Brain microvascular endothelial cell (primary cell): ENCODE data around the gene KCNN3.

ENCODE experiments used
- DNase-seq: peaks from one replicate; pipeline ENCODE4 v3.0.0-alpha.2; 2020
- H3K27ac ChIP-seq: fragments of 250-450 bp; sonication (Bioruptor Pico); 2 replicates; pipeline ENCODE4 v1.5.1; 2020; ENCODE audit warnings: mild to moderate bottlenecking, moderate library complexity
- H3K27me3 ChIP-seq: fragments of 250-450 bp; sonication (Bioruptor Pico); replicated peaks from 2 replicates; pipeline ENCODE4 v1.5.1; 2020; ENCODE audit warnings: mild to moderate bottlenecking
- H3K36me3 ChIP-seq: fragments of 250-450 bp; sonication (Bioruptor Pico); replicated peaks from 2 replicates; pipeline ENCODE4 v1.5.1; 2020; ENCODE audit warnings: mild to moderate bottlenecking
- H3K4me3 ChIP-seq: 2 replicates; pipeline ENCODE4 v1.5.1; 2011; ENCODE audit warnings: low read depth, mild to moderate bottlenecking, control low read depth, low read length, moderate library complexity
- in situ Hi-C: cut with HindIII; loops from 2 replicates; pipeline ENCODE4 v1.10.0; 2017; ENCODE audit warnings: low sequenced_read_pairs, low pct_ligation_motif_present
- TF ChIP-seq, protein P1 (sequence below): IDR thresholded peaks from 2 replicates; pipeline ENCODE4 v1.5.1; 2011; ENCODE audit warnings: low read depth, mild to moderate bottlenecking, moderate library complexity, low read length, control low read depth, inconsistent platforms; ENCODE audit errors: missing control alignments

Gene KCNN3

DNA sequence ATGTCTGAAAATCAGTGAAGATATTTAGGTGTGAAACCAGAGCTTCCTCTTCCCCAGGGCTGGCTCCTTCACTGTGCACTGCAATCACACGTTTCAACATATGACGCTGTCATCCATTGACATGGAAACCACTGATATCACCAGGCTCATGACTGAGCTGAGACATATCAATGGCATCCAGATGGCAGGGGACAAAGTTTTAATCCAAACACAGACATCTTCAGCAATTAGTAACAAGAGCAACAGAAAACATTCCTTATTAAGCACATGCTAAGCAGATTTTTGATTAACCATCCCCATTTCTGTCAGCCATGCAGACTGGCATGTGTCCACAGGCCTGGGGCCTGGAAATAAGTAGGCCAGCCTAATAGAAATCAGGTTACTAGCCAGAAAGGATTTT, 154.1 kb downstream of the KCNN3 start:
- TF ChIP-seq, protein P1, sequence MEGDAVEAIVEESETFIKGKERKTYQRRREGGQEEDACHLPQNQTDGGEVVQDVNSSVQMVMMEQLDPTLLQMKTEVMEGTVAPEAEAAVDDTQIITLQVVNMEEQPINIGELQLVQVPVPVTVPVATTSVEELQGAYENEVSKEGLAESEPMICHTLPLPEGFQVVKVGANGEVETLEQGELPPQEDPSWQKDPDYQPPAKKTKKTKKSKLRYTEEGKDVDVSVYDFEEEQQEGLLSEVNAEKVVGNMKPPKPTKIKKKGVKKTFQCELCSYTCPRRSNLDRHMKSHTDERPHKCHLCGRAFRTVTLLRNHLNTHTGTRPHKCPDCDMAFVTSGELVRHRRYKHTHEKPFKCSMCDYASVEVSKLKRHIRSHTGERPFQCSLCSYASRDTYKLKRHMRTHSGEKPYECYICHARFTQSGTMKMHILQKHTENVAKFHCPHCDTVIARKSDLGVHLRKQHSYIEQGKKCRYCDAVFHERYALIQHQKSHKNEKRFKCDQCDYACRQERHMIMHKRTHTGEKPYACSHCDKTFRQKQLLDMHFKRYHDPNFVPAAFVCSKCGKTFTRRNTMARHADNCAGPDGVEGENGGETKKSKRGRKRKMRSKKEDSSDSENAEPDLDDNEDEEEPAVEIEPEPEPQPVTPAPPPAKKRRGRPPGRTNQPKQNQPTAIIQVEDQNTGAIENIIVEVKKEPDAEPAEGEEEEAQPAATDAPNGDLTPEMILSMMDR = no peak
- no peaks in the 10 kb centered on the region for H3K36me3 ChIP-seq
- no peaks in the 10 kb centered on the region for H3K27me3 ChIP-seq
- in situ Hi-C loops = no loop called here
- DNase-seq = no peak
- H3K27ac ChIP-seq = no peak overlapping the region
- no peak overlapping the region for H3K4me3 ChIP-seq

DNA sequence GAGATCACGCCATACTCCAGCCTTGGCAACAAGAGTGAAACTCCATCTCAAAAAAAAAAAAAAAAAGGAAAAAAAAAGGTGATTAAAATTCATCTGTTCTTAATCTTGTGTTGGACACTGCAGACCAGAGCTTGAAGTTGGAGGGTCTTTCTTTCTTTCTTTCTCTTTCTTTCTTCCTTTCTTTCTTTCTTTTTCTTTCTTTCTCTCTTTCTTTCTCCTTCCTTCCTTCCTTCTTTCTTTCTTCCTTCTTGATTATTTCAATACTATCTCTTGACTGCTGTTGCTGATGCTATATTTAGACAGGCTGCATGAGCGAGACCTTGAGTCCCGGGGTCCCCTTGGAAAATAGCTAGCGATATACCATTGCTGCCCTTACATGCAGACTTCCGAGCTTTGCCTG, 154.7 kb downstream of the KCNN3 start:
- in situ Hi-C loops = no loop called here
- no peak overlapping the region for H3K27ac ChIP-seq
- TF ChIP-seq, protein P1 = no peak
- H3K36me3 ChIP-seq = no peaks in the 10 kb centered on the region
- H3K4me3 ChIP-seq = no peak overlapping the region
- DNase-seq = no peak
- no peaks in the 10 kb centered on the region for H3K27me3 ChIP-seq

DNA sequence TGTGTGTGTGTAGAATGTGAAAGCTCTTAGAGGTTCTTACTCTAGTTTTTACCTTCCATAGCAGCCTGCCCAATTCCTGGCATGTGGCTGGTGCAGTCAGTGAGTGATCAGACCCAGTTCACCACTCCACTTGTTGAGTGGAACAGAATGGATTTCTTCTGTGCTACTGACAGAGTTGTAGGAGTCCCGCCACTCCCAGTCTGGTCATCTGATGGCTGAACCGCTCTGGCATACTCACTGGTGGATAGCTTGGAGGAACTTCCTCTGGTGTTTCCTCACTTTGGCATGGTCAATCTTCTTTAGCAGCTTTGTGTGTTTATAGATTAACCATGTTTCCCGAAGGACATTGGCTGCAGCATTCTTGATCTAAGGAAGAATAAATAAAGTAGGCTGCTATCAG, 155.4 kb downstream of the KCNN3 start:
- TF ChIP-seq, protein P1 = no peak
- no peaks in the 10 kb centered on the region for H3K27me3 ChIP-seq
- no peak overlapping the region for H3K27ac ChIP-seq
- DNase-seq = peak; percentile 23
- H3K4me3 ChIP-seq = no peak overlapping the region
- in situ Hi-C loops = no loop called here
- H3K36me3 ChIP-seq = no peaks in the 10 kb centered on the region

DNA sequence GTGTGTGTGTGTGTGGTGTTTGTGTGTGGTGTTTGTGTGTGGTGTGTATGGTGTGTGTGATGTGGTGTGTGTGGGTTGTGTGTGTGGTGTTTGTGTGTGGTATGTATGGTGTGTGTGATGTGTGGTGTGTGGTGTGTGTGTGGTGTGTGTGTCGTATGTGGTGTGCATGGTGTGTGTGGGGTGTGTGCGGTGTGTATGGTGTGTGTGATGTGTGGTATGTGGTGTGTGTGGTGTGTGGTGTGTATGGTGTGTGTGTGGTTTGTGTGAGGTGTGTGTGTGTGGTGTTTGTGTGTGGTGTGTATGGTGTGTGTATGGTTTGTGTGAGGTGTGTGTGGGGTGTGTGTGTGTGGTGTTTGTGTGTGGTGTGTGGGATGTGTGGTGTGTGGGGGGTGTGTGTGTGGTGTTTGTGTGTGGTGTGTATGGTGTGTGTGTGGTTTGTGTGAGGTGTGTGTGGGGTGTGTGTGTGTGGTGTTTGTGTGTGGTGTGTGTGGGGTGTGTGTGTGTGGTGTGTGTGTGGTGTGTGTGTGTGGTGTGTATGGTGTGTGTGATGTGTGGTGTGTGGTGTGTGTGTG, 155.9 kb downstream of the KCNN3 start:
- Histone ChIP-seq H3K36me3 (no peaks in the 10 kb centered on the region), H3K27me3 (no peaks in the 10 kb centered on the region), H3K4me3 (no peak overlapping the region), H3K27ac (no peak overlapping the region)
- no peak for DNase-seq
- in situ Hi-C loops = no loop called here
- TF ChIP-seq, protein P1 = no peak

DNA sequence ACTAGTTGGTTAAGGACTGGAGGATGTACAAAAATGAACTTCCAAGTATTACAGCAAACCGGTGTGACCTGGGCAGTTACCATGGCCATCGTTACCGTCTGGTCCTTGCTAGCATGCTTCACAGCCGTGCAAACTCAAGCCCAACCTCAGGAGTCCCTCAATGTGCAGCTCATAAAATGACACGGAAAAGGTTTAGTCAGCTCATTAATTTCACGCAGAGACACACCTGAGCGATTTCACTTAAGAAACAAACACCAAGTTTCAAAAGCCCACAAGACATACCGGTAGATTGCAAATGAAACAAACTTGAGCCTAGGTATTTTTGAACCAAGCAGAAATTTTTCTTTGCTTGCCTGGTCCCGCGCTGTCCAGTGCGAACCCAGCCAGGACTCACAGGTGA, 157.1 kb downstream of the KCNN3 start:
- TF ChIP-seq, protein P1 = no peak
- H3K27me3 ChIP-seq = no peaks in the 10 kb centered on the region
- in situ Hi-C loops = no loop called here
- H3K4me3 ChIP-seq = no peak overlapping the region
- no peak for DNase-seq
- no peaks in the 10 kb centered on the region for H3K36me3 ChIP-seq
- H3K27ac ChIP-seq = no peak overlapping the region

DNA sequence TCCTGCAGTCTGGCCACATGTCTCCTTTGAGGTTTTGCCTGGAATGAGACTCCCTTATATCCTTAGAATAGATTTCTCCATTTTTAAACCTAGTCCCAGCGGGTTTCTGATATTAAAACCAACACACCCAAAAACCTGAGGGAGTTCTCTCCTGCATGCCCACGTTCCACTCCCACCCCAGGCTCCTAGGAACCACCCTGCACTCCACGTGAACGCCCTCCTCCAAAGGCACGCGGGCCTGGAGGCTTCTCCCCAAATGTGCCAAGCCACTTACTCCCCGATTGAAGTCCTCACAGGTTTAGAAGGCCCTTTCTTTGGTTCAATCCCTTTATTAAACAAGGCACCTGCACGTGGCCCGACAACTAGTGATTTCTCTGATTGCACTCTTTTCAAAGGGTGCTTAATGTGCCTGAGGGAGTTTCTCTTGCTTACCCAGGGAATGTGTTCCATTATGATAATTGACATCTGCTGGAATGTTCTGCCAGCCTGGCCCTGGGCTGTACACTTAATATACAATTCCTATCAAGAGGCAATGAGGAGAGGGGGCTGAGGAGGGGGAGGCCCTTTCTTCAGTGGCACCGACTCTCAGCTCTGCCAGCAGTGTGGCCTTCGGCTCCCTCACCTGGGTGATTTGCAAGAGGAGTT, 157.8 kb downstream of the KCNN3 start:
- H3K27me3 ChIP-seq = no peaks in the 10 kb centered on the region
- DNase-seq = no peak
- H3K4me3 ChIP-seq = no peak overlapping the region
- no peak overlapping the region for H3K27ac ChIP-seq
- no peaks in the 10 kb centered on the region for H3K36me3 ChIP-seq
- TF ChIP-seq, protein P1 = no peak
- in situ Hi-C loops = no loop called here
